Measurements from ENCODE around the gene NQO2. TPM values are rescaled to one million over a fixed set of nuclear protein-coding genes. Genes with fewer than 3 reads are reported as not detected.

Gene NQO2
- total and polyA plus RNA-seq, 2 of the 13 experiments (the other 11 are each of a cell fraction or from before 2014, with no cell fraction given): 32.2 to 56.5 TPM

DNA sequence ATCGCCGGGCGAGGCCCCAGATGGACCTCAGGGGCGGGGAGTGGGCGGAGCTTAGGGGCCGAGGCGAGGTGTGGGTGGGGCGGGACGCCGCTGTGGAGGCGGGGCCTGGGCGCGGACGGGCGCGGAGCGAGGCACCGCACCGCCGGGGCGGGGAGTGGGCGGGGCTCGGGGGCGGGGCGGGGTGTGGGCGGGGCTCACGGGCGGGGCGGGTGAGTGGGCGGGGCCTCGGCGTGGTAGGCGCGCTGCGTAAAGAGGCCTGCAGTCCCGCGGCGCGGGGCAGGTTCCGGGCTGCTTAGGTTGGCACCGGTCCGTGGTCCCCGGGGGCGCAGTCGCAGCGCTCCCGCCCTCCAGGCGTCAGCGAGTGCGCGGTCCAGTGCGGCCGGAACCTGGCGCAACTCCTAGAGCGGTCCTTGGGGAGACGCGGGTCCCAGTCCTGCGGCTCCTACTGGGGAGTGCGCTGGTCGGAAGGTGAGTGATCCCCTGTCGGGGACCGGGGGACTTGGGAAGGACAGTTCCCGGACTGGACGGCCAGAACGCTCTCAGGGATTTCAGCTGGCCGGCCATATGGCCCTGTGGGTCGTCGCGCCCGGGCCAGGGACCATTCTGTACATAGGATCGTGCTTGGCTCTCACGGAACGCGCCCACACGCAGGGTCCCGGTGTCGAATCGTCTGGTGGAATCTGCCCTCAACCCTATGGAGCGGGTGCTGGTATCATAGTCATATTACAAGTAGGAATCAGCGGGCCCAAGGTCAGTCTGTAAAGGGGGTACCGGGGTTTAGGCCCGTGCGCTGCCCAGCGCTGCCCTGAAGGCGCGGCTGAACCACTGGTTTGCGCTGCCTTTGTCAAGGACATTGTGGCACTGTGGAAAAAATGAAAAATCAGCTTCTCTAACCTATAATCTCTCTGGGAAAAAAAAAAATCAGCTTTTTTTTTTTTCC is at the start of gene NQO2 (continued):
- TF ChIP-seq, protein P1, sequence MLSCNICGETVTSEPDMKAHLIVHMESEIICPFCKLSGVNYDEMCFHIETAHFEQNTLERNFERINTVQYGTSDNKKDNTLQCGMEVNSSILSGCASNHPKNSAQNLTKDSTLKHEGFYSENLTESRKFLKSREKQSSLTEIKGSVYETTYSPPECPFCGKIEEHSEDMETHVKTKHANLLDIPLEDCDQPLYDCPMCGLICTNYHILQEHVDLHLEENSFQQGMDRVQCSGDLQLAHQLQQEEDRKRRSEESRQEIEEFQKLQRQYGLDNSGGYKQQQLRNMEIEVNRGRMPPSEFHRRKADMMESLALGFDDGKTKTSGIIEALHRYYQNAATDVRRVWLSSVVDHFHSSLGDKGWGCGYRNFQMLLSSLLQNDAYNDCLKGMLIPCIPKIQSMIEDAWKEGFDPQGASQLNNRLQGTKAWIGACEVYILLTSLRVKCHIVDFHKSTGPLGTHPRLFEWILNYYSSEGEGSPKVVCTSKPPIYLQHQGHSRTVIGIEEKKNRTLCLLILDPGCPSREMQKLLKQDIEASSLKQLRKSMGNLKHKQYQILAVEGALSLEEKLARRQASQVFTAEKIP (CRISPR knock-in tag; IDR thresholded peaks at IDR 0.05; ENCODE audit: borderline replicate concordance): no peak
- TF ChIP-seq KDM5B (CRISPR knock-in tag; IDR thresholded peaks at IDR 0.05; ENCODE audit: borderline replicate concordance) (peak; percentile 78; the same call in 1 of the 2 replicates), SCMH1 (CRISPR knock-in tag; IDR thresholded peaks at IDR 0.05; ENCODE audit: borderline replicate concordance) (no peak), NAIF1 (CRISPR knock-in tag; IDR thresholded peaks at IDR 0.05; ENCODE audit: borderline replicate concordance) (no peak), WIZ (CRISPR knock-in tag; IDR thresholded peaks at IDR 0.05) (peak; percentile 83; the same call in 1 of the 2 replicates), GTF2F1 (IDR thresholded peaks at IDR 0.05; ENCODE audit: low read length) (no peak), MED8 (CRISPR knock-in tag; IDR thresholded peaks at IDR 0.05; ENCODE audit: insufficient replicate concordance) (no peak), PAWR (CRISPR knock-in tag; IDR thresholded peaks at IDR 0.05; ENCODE audit: borderline replicate concordance) (no peak), MIER2 (CRISPR knock-in tag; IDR thresholded peaks at IDR 0.05) (no peak), ZNF207 (IDR thresholded peaks at IDR 0.05; ENCODE audit: borderline replicate concordance) (no peak), JUN (CRISPR knock-in tag; IDR thresholded peaks at IDR 0.05) (no peak), POGZ (CRISPR knock-in tag; IDR thresholded peaks at IDR 0.05) (no peak; the same call in 1 of the 2 replicates), CBX1 (IDR thresholded peaks at IDR 0.05; ENCODE audit: low read depth) (peak; percentile 54), NR2F6 (IDR thresholded peaks at IDR 0.05) (no peak), NR2F6 (CRISPR knock-in tag; IDR thresholded peaks at IDR 0.05) (no peak)
- TF ChIP-seq, protein P2, sequence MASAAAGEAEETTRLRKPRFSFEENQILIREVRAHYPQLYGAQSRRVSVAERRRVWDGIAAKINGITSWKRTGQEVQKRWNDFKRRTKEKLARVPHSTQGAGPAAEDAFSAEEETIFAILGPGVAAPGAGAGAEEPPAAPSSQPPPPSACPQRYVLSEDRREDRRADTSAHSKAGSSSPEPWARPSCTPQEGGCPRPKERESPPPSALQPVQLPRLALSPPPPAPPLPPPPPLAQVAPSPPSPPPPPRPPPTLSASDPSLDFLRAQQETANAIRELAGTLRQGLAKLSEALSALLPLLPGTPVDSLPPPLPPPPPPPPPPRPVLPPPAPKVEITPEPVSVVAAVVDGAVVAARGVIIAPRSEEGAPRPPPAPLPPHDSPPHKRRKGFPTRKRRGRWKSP (CRISPR knock-in tag; IDR thresholded peaks at IDR 0.05): peak; percentile 97
- TF ChIP-seq, protein P3, sequence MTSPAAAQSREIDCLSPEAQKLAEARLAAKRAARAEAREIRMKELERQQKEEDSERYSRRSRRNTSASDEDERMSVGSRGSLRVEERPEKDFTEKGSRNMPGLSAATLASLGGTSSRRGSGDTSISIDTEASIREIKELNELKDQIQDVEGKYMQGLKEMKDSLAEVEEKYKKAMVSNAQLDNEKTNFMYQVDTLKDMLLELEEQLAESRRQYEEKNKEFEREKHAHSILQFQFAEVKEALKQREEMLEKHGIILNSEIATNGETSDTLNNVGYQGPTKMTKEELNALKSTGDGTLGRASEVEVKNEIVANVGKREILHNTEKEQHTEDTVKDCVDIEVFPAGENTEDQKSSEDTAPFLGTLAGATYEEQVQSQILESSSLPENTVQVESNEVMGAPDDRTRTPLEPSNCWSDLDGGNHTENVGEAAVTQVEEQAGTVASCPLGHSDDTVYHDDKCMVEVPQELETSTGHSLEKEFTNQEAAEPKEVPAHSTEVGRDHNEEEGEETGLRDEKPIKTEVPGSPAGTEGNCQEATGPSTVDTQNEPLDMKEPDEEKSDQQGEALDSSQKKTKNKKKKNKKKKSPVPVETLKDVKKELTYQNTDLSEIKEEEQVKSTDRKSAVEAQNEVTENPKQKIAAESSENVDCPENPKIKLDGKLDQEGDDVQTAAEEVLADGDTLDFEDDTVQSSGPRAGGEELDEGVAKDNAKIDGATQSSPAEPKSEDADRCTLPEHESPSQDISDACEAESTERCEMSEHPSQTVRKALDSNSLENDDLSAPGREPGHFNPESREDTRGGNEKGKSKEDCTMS (CRISPR knock-in tag; conservative IDR thresholded peaks at IDR 0.05): no peak
- TF ChIP-seq, protein P4, sequence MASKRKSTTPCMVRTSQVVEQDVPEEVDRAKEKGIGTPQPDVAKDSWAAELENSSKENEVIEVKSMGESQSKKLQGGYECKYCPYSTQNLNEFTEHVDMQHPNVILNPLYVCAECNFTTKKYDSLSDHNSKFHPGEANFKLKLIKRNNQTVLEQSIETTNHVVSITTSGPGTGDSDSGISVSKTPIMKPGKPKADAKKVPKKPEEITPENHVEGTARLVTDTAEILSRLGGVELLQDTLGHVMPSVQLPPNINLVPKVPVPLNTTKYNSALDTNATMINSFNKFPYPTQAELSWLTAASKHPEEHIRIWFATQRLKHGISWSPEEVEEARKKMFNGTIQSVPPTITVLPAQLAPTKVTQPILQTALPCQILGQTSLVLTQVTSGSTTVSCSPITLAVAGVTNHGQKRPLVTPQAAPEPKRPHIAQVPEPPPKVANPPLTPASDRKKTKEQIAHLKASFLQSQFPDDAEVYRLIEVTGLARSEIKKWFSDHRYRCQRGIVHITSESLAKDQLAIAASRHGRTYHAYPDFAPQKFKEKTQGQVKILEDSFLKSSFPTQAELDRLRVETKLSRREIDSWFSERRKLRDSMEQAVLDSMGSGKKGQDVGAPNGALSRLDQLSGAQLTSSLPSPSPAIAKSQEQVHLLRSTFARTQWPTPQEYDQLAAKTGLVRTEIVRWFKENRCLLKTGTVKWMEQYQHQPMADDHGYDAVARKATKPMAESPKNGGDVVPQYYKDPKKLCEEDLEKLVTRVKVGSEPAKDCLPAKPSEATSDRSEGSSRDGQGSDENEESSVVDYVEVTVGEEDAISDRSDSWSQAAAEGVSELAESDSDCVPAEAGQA (IDR thresholded peaks at IDR 0.05; ENCODE audit: low read depth): no peak
- TF ChIP-seq, protein P4 (CRISPR knock-in tag; IDR thresholded peaks at IDR 0.05; ENCODE audit: borderline replicate concordance): no peak
